ENCODE results near the gene DLG2.

The DLG2 gene

GRCh38 chr11:84144531-84144930, 1482.6 kb downstream of the DLG2 start:
- Histone ChIP-seq H3K9ac (ENCODE audit: low read length) (no peak overlapping the region), H3K27me3 (ENCODE audit: control insufficient read depth in 1 of 2, insufficient read depth in 1 of 2, low read length in 2 of 2) (no peaks in the 10 kb centered on the region), H2AK5ac (ENCODE audit: low read length, severe bottlenecking) (no peak overlapping the region), H4K91ac (ENCODE audit: low read length) (no peak overlapping the region), H4K8ac (ENCODE audit: low read length) (no peak overlapping the region), H3K9me3 (ENCODE audit: control insufficient read depth, low read length) (no peaks in the 10 kb centered on the region), H2BK12ac (ENCODE audit: low read length in 2 of 2) (no peak overlapping the region), H3K18ac (ENCODE audit: low read depth in 1 of 2, low read length in 2 of 2) (no peak overlapping the region), H2AFZ (ENCODE audit: low read depth, low read length) (no peak overlapping the region), H3K27ac (ENCODE audit: low read length, poor library complexity, severe bottlenecking) (no peak overlapping the region), H3K4ac (ENCODE audit: low read depth in 1 of 2, low read length in 2 of 2) (no peak overlapping the region), H3K36me3 (ENCODE audit: control insufficient read depth in 1 of 2, insufficient read depth in 2 of 2, low read depth in 1 of 2, low read length in 2 of 2) (no peaks in the 10 kb centered on the region), H3K14ac (ENCODE audit: low read length in 2 of 2) (no peak overlapping the region), H2BK5ac (ENCODE audit: low read depth, low read length, poor library complexity, severe bottlenecking) (no peak overlapping the region), H3K79me1 (replicated peaks; ENCODE audit: low read length, poor library complexity, severe bottlenecking) (no peaks in the 10 kb centered on the region), H2BK120ac (ENCODE audit: low read depth, low read length) (no peak overlapping the region), H3K4me1 (ENCODE audit: control insufficient read depth, insufficient read depth, low read depth, low read length) (no peaks in the 10 kb centered on the region), H3K4me3 (ENCODE audit: insufficient read depth in 1 of 2, low read depth in 1 of 2, low read length in 2 of 2) (no peak overlapping the region), H2BK15ac (ENCODE audit: low read depth, poor library complexity, severe bottlenecking) (no peak overlapping the region), H3K4me2 (ENCODE audit: low read length, poor library complexity, severe bottlenecking) (no peak overlapping the region), H3K23ac (ENCODE audit: low read length in 2 of 2) (no peak overlapping the region)
- no peak for DNase-seq

GRCh38 chr11:84142411-84142810, 1484.7 kb downstream of the DLG2 start:
- no peak overlapping the region for H2BK120ac ChIP-seq (ENCODE audit: low read depth, low read length)
- 86% methylated on average over 3 of the region's 3 CpGs for WGBS
- no peaks in the 10 kb centered on the region for H3K79me1 ChIP-seq (replicated peaks; ENCODE audit: low read length, poor library complexity, severe bottlenecking)
- no peak for DNase-seq
- H2BK5ac ChIP-seq (ENCODE audit: low read depth, low read length, poor library complexity, severe bottlenecking) = no peak overlapping the region
- H3K4me3 ChIP-seq (ENCODE audit: insufficient read depth in 1 of 2, low read depth in 1 of 2, low read length in 2 of 2) = no peak overlapping the region
- no peak overlapping the region for H3K23ac ChIP-seq (ENCODE audit: low read length in 2 of 2)
- no peak overlapping the region for H2BK15ac ChIP-seq (ENCODE audit: low read depth, poor library complexity, severe bottlenecking)
- no peak overlapping the region for H4K91ac ChIP-seq (ENCODE audit: low read length)
- H3K18ac ChIP-seq (ENCODE audit: low read depth in 1 of 2, low read length in 2 of 2) = no peak overlapping the region
- no peaks in the 10 kb centered on the region for H3K4me1 ChIP-seq (ENCODE audit: control insufficient read depth, insufficient read depth, low read depth, low read length)
- no peak overlapping the region for H4K8ac ChIP-seq (ENCODE audit: low read length)
- H3K9me3 ChIP-seq (ENCODE audit: control insufficient read depth, low read length) = no peaks in the 10 kb centered on the region
- H3K36me3 ChIP-seq (ENCODE audit: control insufficient read depth in 1 of 2, insufficient read depth in 2 of 2, low read depth in 1 of 2, low read length in 2 of 2) = no peaks in the 10 kb centered on the region
- H2AK5ac ChIP-seq (ENCODE audit: low read length, severe bottlenecking) = no peak overlapping the region
- H2AFZ ChIP-seq (ENCODE audit: low read depth, low read length) = no peak overlapping the region
- H3K4me2 ChIP-seq (ENCODE audit: low read length, poor library complexity, severe bottlenecking) = no peak overlapping the region
- H3K9ac ChIP-seq (ENCODE audit: low read length) = no peak overlapping the region
- no peaks in the 10 kb centered on the region for H3K27me3 ChIP-seq (ENCODE audit: control insufficient read depth in 1 of 2, insufficient read depth in 1 of 2, low read length in 2 of 2)
- no peak overlapping the region for H3K14ac ChIP-seq (ENCODE audit: low read length in 2 of 2)
- no peak overlapping the region for H3K4ac ChIP-seq (ENCODE audit: low read depth in 1 of 2, low read length in 2 of 2)
- H2BK12ac ChIP-seq (ENCODE audit: low read length in 2 of 2) = no peak overlapping the region
- H3K27ac ChIP-seq (ENCODE audit: low read length, poor library complexity, severe bottlenecking) = no peak overlapping the region

GRCh38 chr11:84140386-84141169, 1486.6 kb downstream of the DLG2 start:
- Histone ChIP-seq H3K23ac (ENCODE audit: low read length in 2 of 2) (no peak overlapping the region), H3K27me3 (ENCODE audit: control insufficient read depth in 1 of 2, insufficient read depth in 1 of 2, low read length in 2 of 2) (no peaks in the 10 kb centered on the region), H3K79me1 (replicated peaks; ENCODE audit: low read length, poor library complexity, severe bottlenecking) (no peaks in the 10 kb centered on the region), H3K14ac (ENCODE audit: low read length in 2 of 2) (no peak overlapping the region), H2BK12ac (ENCODE audit: low read length in 2 of 2) (no peak overlapping the region), H3K4ac (ENCODE audit: low read depth in 1 of 2, low read length in 2 of 2) (no peak overlapping the region), H4K8ac (ENCODE audit: low read length) (no peak overlapping the region), H3K4me2 (ENCODE audit: low read length, poor library complexity, severe bottlenecking) (no peak overlapping the region), H3K9me3 (ENCODE audit: control insufficient read depth, low read length) (no peaks in the 10 kb centered on the region), H3K18ac (ENCODE audit: low read depth in 1 of 2, low read length in 2 of 2) (no peak overlapping the region), H3K4me1 (ENCODE audit: control insufficient read depth, insufficient read depth, low read depth, low read length) (no peaks in the 10 kb centered on the region), H2BK15ac (ENCODE audit: low read depth, poor library complexity, severe bottlenecking) (no peak overlapping the region), H3K27ac (ENCODE audit: low read length, poor library complexity, severe bottlenecking) (no peak overlapping the region), H3K36me3 (ENCODE audit: control insufficient read depth in 1 of 2, insufficient read depth in 2 of 2, low read depth in 1 of 2, low read length in 2 of 2) (no peaks in the 10 kb centered on the region), H4K91ac (ENCODE audit: low read length) (no peak overlapping the region), H2AK5ac (ENCODE audit: low read length, severe bottlenecking) (no peak overlapping the region), H2BK5ac (ENCODE audit: low read depth, low read length, poor library complexity, severe bottlenecking) (no peak overlapping the region), H2AFZ (ENCODE audit: low read depth, low read length) (no peak overlapping the region), H2BK120ac (ENCODE audit: low read depth, low read length) (no peak overlapping the region), H3K4me3 (ENCODE audit: insufficient read depth in 1 of 2, low read depth in 1 of 2, low read length in 2 of 2) (no peak overlapping the region), H3K9ac (ENCODE audit: low read length) (no peak overlapping the region)
- 67% methylated on average over 2 of the region's 4 CpGs for WGBS
- DNase-seq = peak; percentile 8

- H4K8ac ChIP-seq (ENCODE audit: low read length) = no peak overlapping the region
- H2AFZ ChIP-seq (ENCODE audit: low read depth, low read length) = no peak overlapping the region
- no peaks in the 10 kb centered on the region for H3K9me3 ChIP-seq (ENCODE audit: control insufficient read depth, low read length)
- H3K4ac ChIP-seq (ENCODE audit: low read depth in 1 of 2, low read length in 2 of 2) = no peak overlapping the region
- no peak overlapping the region for H3K27ac ChIP-seq (ENCODE audit: low read length, poor library complexity, severe bottlenecking)
- no peak overlapping the region for H3K9ac ChIP-seq (ENCODE audit: low read length)
- H3K18ac ChIP-seq (ENCODE audit: low read depth in 1 of 2, low read length in 2 of 2) = no peak overlapping the region
- no peak overlapping the region for H2BK120ac ChIP-seq (ENCODE audit: low read depth, low read length)
- no peak for DNase-seq
- no peak overlapping the region for H3K4me2 ChIP-seq (ENCODE audit: low read length, poor library complexity, severe bottlenecking)
- no peaks in the 10 kb centered on the region for H3K36me3 ChIP-seq (ENCODE audit: control insufficient read depth in 1 of 2, insufficient read depth in 2 of 2, low read depth in 1 of 2, low read length in 2 of 2)
- no peaks in the 10 kb centered on the region for H3K4me1 ChIP-seq (ENCODE audit: control insufficient read depth, insufficient read depth, low read depth, low read length)
- H4K91ac ChIP-seq (ENCODE audit: low read length) = no peak overlapping the region
- H2BK12ac ChIP-seq (ENCODE audit: low read length in 2 of 2) = no peak overlapping the region
- no peak overlapping the region for H2BK5ac ChIP-seq (ENCODE audit: low read depth, low read length, poor library complexity, severe bottlenecking)
- no peak overlapping the region for H2AK5ac ChIP-seq (ENCODE audit: low read length, severe bottlenecking)
- H3K4me3 ChIP-seq (ENCODE audit: insufficient read depth in 1 of 2, low read depth in 1 of 2, low read length in 2 of 2) = no peak overlapping the region
- no peaks in the 10 kb centered on the region for H3K79me1 ChIP-seq (replicated peaks; ENCODE audit: low read length, poor library complexity, severe bottlenecking)
- no peaks in the 10 kb centered on the region for H3K27me3 ChIP-seq (ENCODE audit: control insufficient read depth in 1 of 2, insufficient read depth in 1 of 2, low read length in 2 of 2)
- H3K23ac ChIP-seq (ENCODE audit: low read length in 2 of 2) = no peak overlapping the region
- no peak overlapping the region for H3K14ac ChIP-seq (ENCODE audit: low read length in 2 of 2)
- H2BK15ac ChIP-seq (ENCODE audit: low read depth, poor library complexity, severe bottlenecking) = no peak overlapping the region
These were observed 1489.2 kb downstream of the DLG2 start for GRCh38 chr11:84137960-84138359.

Measured in mesenchymal stem cell (in vitro differentiated cells and primary cell).